ENCODE measurements around the gene PPP4R3B. TPM values are rescaled to one million over a fixed set of nuclear protein-coding genes. Genes with fewer than 3 reads are reported as not detected.

Gene PPP4R3B
- total RNA-seq, 2 donors from 2014 or later: 80.8 TPM

GRCh38 chr2:55526174-55526573 is 91.2 kb downstream of the PPP4R3B start:
- Mint-ChIP-seq H3K27me3 (ENCODE audit: low read depth) (no peaks in the 10 kb centered on the region), H3K9me3 (peaks cover 0 to 4% of the 10 kb centered on the region in 2 donors), H3K4me3 (no peak overlapping the region), H3K4me1 (ENCODE audit: low read depth) (peaks cover 19% of the 10 kb centered on the region), H3K27ac (no peak overlapping the region), H3K36me3 (ENCODE audit: insufficient read depth in 2 of 2) (peaks cover 14 to 25% of the 10 kb centered on the region in 2 donors)
- DNase-seq: no peak
- no peak for ATAC-seq (replicated peaks in 1 of 2)

DNA sequence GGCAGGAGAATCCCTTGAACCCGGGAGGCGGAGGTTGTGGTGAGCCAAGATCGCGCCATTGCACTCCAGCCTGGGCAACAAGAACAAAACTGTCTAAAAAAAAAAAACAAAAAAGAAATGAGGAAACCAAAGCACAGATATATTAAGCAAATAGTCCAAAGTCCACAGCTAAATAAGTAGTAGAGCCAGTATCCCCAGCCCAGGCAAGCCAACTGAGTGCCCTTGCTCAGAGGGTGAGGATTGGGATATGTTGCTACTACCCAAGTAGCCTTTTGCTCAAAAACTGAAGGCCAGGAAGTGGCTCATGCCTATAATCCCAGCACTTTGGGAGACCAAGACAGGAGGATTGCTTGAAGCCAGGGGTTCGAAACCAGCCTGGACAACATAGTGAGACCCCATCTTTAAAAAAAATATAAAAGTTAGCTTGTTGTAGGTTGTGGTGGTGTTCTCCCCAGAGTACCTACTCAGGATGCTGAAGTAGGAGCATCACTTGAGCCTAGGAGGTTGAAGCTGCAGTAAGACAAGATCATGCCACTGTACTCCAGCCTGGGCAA is 92.5 kb downstream of the PPP4R3B start:
- Mint-ChIP-seq H3K4me3 (no peak overlapping the region), H3K27me3 (ENCODE audit: low read depth) (no peaks in the 10 kb centered on the region), H3K4me1 (ENCODE audit: low read depth) (peaks cover 15% of the 10 kb centered on the region), H3K9me3 (no peaks in the 10 kb centered on the region), H3K36me3 (ENCODE audit: insufficient read depth in 2 of 2) (peaks cover 10 to 17% of the 10 kb centered on the region in 2 donors), H3K27ac (no peak overlapping the region)
- ATAC-seq (replicated peaks in 1 of 2) (no peak), DNase-seq (no peak)

GRCh38 chr2:55519938-55520885 is 97.2 kb downstream of the PPP4R3B start:
- H3K27me3 Mint-ChIP-seq (ENCODE audit: low read depth): no peaks in the 10 kb centered on the region
- peaks cover 8% of the 10 kb centered on the region for H3K4me1 Mint-ChIP-seq (ENCODE audit: low read depth)
- H3K9me3 Mint-ChIP-seq: no peaks in the 10 kb centered on the region
- peak overlapping the region; percentile 99 for H3K27ac Mint-ChIP-seq
- peak overlapping the region; percentile 88 to 99 for H3K4me3 Mint-ChIP-seq
- peak; percentile 29 to 41 for DNase-seq
- peak; percentile 35 to 36 for ATAC-seq (replicated peaks in 1 of 2)
- peaks cover 3 to 11% of the 10 kb centered on the region in 2 donors for H3K36me3 Mint-ChIP-seq (ENCODE audit: insufficient read depth in 2 of 2)

- Mint-ChIP-seq H3K27ac (peak overlapping the region; percentile 99), H3K4me1 (ENCODE audit: low read depth) (peaks cover 8% of the 10 kb centered on the region), H3K27me3 (ENCODE audit: low read depth) (no peaks in the 10 kb centered on the region), H3K9me3 (no peaks in the 10 kb centered on the region), H3K36me3 (ENCODE audit: insufficient read depth in 2 of 2) (peaks cover 3 to 7% of the 10 kb centered on the region in 2 donors), H3K4me3 (peak overlapping the region; percentile 88 to 99)
- DNase-seq (peak in 1 of 2 donors; percentile 7), ATAC-seq (replicated peaks in 1 of 2) (peak; percentile 3 to 9)
These were observed 98.6 kb downstream of the PPP4R3B start for GRCh38 chr2:55518841-55519165.

GRCh38 chr2:55511508-55512124 is 105.8 kb downstream of the PPP4R3B start:
- H3K36me3 Mint-ChIP-seq (ENCODE audit: insufficient read depth in 2 of 2): no peaks in the 10 kb centered on the region
- H3K4me1 Mint-ChIP-seq (ENCODE audit: low read depth): no peaks in the 10 kb centered on the region
- ATAC-seq (replicated peaks in 1 of 2) (no peak), DNase-seq (no peak)
- no peaks in the 10 kb centered on the region for H3K27me3 Mint-ChIP-seq (ENCODE audit: low read depth)
- H3K4me3 Mint-ChIP-seq: no peak overlapping the region
- no peaks in the 10 kb centered on the region for H3K9me3 Mint-ChIP-seq
- H3K27ac Mint-ChIP-seq: no peak overlapping the region

- ATAC-seq (replicated peaks in 1 of 2) (no peak), DNase-seq (no peak)
- H3K4me3 Mint-ChIP-seq: no peak overlapping the region
- no peaks in the 10 kb centered on the region for H3K4me1 Mint-ChIP-seq (ENCODE audit: low read depth)
- no peaks in the 10 kb centered on the region for H3K27me3 Mint-ChIP-seq (ENCODE audit: low read depth)
- H3K9me3 Mint-ChIP-seq: no peaks in the 10 kb centered on the region
- H3K27ac Mint-ChIP-seq: no peak overlapping the region
- H3K36me3 Mint-ChIP-seq (ENCODE audit: insufficient read depth in 2 of 2): no peaks in the 10 kb centered on the region
These were observed 114.8 kb downstream of the PPP4R3B start for GRCh38 chr2:55502590-55503141.

DNA sequence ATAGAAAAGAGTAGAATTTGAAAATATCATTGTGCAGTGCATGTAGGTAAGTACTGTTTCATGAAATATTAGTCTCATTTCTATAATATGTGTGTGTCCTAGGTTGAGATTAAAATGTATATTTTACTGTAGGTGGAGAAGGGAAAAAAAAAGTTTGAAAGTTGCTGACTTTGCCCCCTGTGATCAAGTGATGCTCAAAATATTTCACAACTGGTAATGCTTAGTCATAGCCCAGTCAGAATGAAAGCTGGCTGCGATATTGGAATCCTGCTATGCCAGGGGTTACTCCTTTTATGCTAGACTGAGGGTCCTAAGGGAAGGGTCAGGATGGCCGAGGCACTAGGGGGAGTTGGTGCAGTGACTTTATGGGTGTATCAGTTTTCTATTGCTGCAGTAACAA is 117.4 kb downstream of the PPP4R3B start:
- no peaks in the 10 kb centered on the region for H3K27me3 Mint-ChIP-seq (ENCODE audit: low read depth)
- H3K4me1 Mint-ChIP-seq (ENCODE audit: low read depth): no peaks in the 10 kb centered on the region
- no peaks in the 10 kb centered on the region for H3K9me3 Mint-ChIP-seq
- DNase-seq (no peak), ATAC-seq (replicated peaks in 1 of 2) (no peak)
- H3K27ac Mint-ChIP-seq: no peak overlapping the region
- H3K4me3 Mint-ChIP-seq: no peak overlapping the region
- H3K36me3 Mint-ChIP-seq (ENCODE audit: insufficient read depth in 2 of 2): no peaks in the 10 kb centered on the region

- Mint-ChIP-seq H3K4me1 (ENCODE audit: low read depth) (no peaks in the 10 kb centered on the region), H3K36me3 (ENCODE audit: insufficient read depth in 2 of 2) (no peaks in the 10 kb centered on the region), H3K27ac (no peak overlapping the region), H3K9me3 (no peaks in the 10 kb centered on the region), H3K4me3 (no peak overlapping the region), H3K27me3 (ENCODE audit: low read depth) (no peaks in the 10 kb centered on the region)
- DNase-seq (no peak), ATAC-seq (replicated peaks in 1 of 2) (no peak)
These were observed 118.8 kb downstream of the PPP4R3B start for GRCh38 chr2:55498582-55498981.

Other genes with a start within 250 kb of the PPP4R3B start
- gene CCDC88A, start 197.8 kb downstream of the PPP4R3B start, total RNA-seq: 10 to 100 TPM in 1 of 2 donors, 1 to 10 TPM in 1; 9.6 to 13.8 TPM
- 10 to 100 TPM; 20.3 to 21.6 TPM for gene CFAP36, start 97.9 kb downstream of the PPP4R3B start, total RNA-seq
- 10 to 100 TPM; 21.6 to 21.8 TPM for gene PNPT1, start 76.2 kb upstream of the PPP4R3B start, total RNA-seq